Brain microvascular endothelial cell (primary cell): ENCODE results near the gene CDC40.

Experiments
- DNase-seq: peaks from one replicate; pipeline ENCODE4 v3.0.0-alpha.2; 2020
- H3K27ac ChIP-seq: fragments of 250-450 bp; sonication (Bioruptor Pico); 2 replicates; pipeline ENCODE4 v1.5.1; 2020; ENCODE audit warnings: mild to moderate bottlenecking, moderate library complexity
- H3K27me3 ChIP-seq: fragments of 250-450 bp; sonication (Bioruptor Pico); replicated peaks from 2 replicates; pipeline ENCODE4 v1.5.1; 2020; ENCODE audit warnings: mild to moderate bottlenecking
- H3K36me3 ChIP-seq: fragments of 250-450 bp; sonication (Bioruptor Pico); replicated peaks from 2 replicates; pipeline ENCODE4 v1.5.1; 2020; ENCODE audit warnings: mild to moderate bottlenecking
- H3K4me3 ChIP-seq: 2 replicates; pipeline ENCODE4 v1.5.1; 2011; ENCODE audit warnings: low read depth, mild to moderate bottlenecking, control low read depth, low read length, moderate library complexity
- CTCF ChIP-seq: IDR thresholded peaks from 2 replicates; pipeline ENCODE4 v1.5.1; 2011; ENCODE audit warnings: low read depth, mild to moderate bottlenecking, moderate library complexity, low read length, control low read depth, inconsistent platforms; ENCODE audit errors: missing control alignments
- in situ Hi-C: cut with HindIII; loops from 2 replicates; pipeline ENCODE4 v1.10.0; 2017; ENCODE audit warnings: low sequenced_read_pairs, low pct_ligation_motif_present

Gene CDC40

GRCh38 chr6:110211753-110212152, 31.5 kb downstream of the CDC40 start:
- TF ChIP-seq CTCF, result no peak
- Histone ChIP-seq H3K27me3 (no peaks in the 10 kb centered on the region), H3K27ac (no peak overlapping the region), H3K4me3 (no peak overlapping the region), H3K36me3 (peaks cover 13% of the 10 kb centered on the region)
- DNase-seq, result no peak
- in situ Hi-C loops, result no loop called here

GRCh38 chr6:110214338-110214737, 34.1 kb downstream of the CDC40 start:
- no peak overlapping the region for H3K4me3 ChIP-seq
- no peak overlapping the region for H3K27ac ChIP-seq
- H3K36me3 ChIP-seq, result peaks cover 16% of the 10 kb centered on the region
- no peaks in the 10 kb centered on the region for H3K27me3 ChIP-seq
- no peak for TF ChIP-seq CTCF
- in situ Hi-C loops, result no loop called here
- no peak for DNase-seq

- Histone ChIP-seq H3K27ac (no peak overlapping the region), H3K36me3 (peaks cover 16% of the 10 kb centered on the region), H3K27me3 (no peaks in the 10 kb centered on the region), H3K4me3 (no peak overlapping the region)
- DNase-seq, result no peak
- no peak for TF ChIP-seq CTCF
- in situ Hi-C loops, result no loop called here
Observed at GRCh38 chr6:110216140-110216539, 35.9 kb downstream of the CDC40 start.

GRCh38 chr6:110217266-110217665, 37.0 kb downstream of the CDC40 start:
- Histone ChIP-seq H3K27ac (no peak overlapping the region), H3K4me3 (no peak overlapping the region), H3K27me3 (no peaks in the 10 kb centered on the region), H3K36me3 (peaks cover 12% of the 10 kb centered on the region)
- DNase-seq, result peak; percentile 4
- TF ChIP-seq CTCF, result no peak
- in situ Hi-C loops, result no loop called here

GRCh38 chr6:110221738-110222137, 41.5 kb downstream of the CDC40 start:
- in situ Hi-C loops, result no loop called here

More at GRCh38 chr6:110221738-110222137, 41.5 kb downstream of the CDC40 start:
- Histone ChIP-seq H3K27ac (no peak overlapping the region), H3K4me3 (no peak overlapping the region), H3K36me3 (peaks cover 9% of the 10 kb centered on the region), H3K27me3 (no peaks in the 10 kb centered on the region)
- DNase-seq, result no peak
- no peak for TF ChIP-seq CTCF
